Stimulated activated CD8-positive, alpha-beta memory T cell treated with anti-CD3 and anti-CD28 coated beads, Interleukin-12 subunit alpha, Interleukin-12 subunit beta, amount 100 ng/mL, for 24 hours (primary cell): ENCODE results near the gene TSHZ3.

Source experiments
- DNase-seq: peaks from one replicate; pipeline ENCODE4 v3.0.0-alpha.2; 2020; ENCODE audit errors: extremely low read depth

TSHZ3 gene

GRCh38 chr19:31354316-31354715 lies 5.1 kb upstream of the TSHZ3 start:
- no peak for DNase-seq

- no peak for DNase-seq
These were observed 4.6 kb upstream of the TSHZ3 start for GRCh38 chr19:31353833-31354232.

- no peak for DNase-seq
These were observed 3.8 kb upstream of the TSHZ3 start for GRCh38 chr19:31352782-31353651.

- DNase-seq, result no peak
These were observed 3.1 kb upstream of the TSHZ3 start for GRCh38 chr19:31352296-31352781.

GRCh38 chr19:31351855-31352195 lies 2.6 kb upstream of the TSHZ3 start:
- DNase-seq, result no peak

DNA sequence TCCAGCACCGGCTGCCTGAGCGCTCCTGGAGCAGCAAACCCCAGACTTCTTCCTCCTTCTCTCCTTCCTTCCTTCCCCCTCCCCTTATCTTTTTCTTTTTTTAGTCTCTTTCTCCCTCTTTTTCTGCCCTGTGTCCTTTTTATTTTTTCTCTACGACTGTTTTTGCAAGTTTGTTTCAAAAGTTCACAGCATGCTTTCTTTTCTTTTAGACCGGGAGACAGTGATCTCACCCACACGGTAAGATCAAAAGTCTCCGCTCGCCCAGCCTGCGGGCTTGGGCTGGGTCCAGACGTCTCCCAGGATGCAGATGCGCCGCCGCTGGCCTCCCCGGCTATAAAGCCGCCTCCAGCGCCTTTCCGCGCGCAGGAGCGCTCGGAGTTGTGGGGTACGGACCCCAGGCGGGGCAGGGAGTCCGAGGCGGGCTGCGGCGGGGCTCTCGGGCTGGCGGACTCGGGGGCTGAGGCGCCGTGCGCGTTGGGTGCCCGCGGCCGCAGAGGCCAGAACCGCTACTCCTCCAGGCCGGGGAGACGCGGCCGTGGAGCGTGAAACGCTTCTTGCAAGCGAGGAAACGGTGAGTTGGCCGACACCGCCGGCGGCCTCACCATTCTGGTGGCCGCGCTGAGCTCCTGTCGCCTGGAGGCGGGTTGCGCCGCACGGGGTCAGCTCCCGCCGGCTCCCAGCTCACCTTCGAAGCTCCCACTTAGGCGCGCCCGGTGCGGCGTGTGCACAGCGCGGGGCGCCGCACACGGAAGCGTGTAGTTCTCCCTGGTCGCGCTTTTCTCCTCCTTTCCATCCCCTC lies 2.0 kb upstream of the TSHZ3 start:
- DNase-seq, result no peak

GRCh38 chr19:31350693-31351055 lies 1.4 kb upstream of the TSHZ3 start:
- DNase-seq, result no peak

DNA sequence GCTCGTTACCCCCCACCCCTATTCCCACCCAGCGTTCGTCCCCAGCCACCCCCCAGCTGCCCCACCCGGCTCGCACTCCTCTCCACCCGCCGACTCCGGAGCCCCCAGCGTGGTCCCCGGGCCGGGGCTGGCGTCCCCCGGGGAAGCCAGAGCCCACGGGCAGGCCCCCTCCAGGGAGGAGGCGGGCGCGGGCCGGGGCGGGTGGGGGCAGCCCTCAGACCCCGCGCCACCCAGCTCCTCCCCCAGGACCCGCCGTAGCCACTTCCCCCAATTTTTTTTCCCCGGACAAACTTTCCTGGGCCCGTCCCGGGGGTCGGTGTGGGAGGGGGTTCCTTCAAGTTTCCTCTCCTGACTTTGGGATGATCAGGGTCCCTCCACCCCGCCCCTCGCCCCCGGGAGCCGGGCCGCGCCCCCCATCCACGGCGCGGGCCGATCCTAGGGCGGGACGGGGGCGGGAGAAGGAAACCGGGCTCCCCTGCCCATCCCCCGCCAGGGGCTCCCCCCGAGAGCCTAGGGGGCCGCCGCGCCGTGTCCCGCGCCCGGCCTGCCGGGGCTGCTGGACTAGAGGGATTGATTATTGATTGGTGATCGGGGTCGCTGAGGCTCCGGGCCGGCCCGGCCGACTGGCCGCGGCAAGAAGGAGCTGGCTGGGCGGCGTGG lies 927 bp upstream of the TSHZ3 start:
- no peak for DNase-seq

DNA sequence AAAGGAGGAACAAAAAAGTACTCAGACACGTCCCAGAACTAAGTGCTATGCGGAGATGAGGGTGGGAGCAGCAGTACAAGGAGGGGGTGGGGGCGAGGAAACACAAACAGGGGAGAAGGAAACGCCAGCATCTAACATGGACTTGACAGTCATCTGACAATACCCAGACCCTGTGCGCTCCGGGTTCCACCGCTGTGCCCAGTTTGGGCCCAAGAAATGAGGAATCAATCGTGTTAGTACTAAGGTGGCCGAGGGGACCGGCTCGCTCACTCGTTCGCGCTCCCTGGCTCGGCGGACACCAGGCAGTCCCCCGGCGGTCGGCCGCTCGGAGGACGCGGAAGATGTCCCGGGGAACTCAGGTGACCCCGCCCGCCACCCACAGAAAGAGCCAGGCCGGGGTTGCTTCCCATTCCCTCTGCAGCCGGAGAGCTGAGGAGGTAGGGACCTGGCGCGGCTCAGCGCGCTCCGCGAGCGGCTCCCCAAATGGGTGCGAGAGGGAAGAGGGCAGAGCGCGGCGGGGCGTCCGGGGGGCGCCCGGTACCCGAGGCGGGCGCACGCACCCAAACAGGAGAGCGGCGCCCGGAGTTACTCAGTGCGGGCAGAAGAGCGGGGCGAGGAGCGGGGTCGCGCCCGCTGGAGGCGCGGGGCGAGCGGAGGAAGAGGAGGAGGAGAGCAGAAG lies 616 bp downstream of the TSHZ3 start:
- DNase-seq, result no peak

- DNase-seq, result no peak
These were observed 1.3 kb downstream of the TSHZ3 start for GRCh38 chr19:31347828-31348392.

DNA sequence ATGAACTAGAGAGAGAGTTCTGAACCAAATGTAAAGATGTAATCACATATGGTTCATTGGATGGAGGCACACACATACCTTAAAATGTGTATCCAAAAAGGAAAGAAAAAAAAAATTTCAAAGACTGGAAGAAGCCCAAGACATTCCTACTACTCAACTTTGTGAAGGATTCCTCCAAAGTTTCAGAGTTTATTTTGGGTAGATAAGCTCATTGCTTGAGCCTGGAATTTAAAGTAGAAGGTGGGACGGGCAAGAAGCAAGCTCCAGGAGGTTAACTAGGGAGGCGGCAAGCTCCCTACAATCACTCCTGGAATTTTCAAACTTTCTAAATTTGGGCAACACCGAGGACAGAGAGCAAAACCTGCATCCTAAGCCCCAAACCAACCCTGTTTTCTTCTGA lies 1.9 kb downstream of the TSHZ3 start:
- no peak for DNase-seq

DNA sequence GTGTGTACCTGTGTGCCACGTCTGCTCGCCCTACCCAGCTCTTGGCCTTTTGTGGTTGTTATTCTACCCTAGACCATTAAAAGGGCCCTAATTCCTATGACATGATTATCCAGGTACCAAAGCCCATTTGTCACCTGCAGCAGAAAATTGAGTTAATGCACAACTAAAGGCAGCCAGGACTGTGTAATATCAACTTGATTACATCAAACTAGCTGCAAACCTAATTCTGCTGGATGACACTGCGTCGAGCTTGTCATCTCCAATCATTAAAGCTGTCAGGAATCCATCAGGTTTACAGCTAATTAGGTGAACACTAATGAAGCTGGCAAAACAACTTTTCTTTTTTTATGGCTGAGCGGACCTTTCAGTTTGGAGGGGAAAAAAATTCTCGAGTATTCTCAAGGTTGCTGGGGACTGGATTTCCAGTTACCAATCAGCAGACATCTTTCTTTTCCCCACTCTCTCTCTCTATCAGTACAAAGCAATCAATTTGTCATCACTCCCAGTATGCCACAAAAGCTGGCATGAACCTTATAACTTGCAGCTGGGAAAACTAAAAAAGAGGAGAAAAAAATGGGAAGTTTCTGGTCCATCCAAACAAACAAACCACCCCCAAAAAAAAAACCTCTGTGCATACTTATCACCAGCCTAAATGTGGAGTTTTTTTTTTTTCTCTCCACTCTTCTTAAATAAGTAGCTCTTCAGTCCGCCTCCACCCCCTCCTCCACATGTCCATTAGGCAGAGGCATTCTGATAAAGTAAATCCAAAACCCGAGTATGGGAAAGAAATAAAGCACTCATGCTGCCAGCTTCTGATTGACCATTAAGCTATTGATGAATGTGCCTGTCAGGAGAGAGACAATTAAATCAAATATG lies 2.8 kb downstream of the TSHZ3 start:
- DNase-seq, result no peak

DNA sequence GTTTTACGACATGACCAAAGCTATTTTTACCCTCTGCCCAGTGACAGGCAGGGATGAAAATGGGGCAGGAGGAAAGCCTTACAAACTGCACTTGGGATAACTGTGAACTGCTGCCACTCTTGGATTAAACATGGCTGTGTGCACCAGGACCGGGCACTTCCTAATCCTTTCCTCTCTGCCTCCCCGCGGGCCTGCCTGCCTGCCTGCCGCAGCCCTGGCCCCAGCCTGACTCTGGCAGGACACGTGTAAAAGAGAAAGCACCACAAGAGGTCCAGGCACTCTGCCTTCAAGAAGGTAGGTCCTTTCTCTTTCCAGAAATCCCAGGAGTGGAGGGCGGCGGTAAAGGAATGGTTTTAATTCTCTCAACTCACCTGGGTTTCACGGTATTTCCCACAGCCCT lies 4.8 kb downstream of the TSHZ3 start:
- no peak for DNase-seq

GRCh38 chr19:31342926-31343325 lies 6.3 kb downstream of the TSHZ3 start:
- DNase-seq, result no peak

GRCh38 chr19:31340042-31341025 lies 8.9 kb downstream of the TSHZ3 start:
- DNase-seq, result no peak

DNA sequence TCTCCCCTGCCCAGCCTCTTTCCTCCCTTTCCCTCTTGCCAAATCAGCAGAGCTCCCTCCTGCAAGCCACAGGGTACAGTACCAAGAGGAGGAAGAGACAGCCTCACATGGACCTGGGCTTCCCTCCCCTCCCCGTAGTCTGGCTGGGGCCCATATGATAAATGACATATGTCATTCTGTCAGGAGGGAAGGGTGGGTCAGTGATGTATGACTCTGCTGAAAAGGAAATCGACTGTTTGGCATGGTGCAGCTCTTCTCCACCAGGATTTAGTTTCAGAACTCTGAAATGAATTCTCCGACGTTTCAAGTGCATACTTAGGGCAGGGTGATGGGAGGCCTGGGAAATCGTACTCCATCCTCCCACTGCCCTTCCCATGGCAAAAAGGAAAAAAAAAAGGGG lies 9.8 kb downstream of the TSHZ3 start:
- no peak for DNase-seq

- DNase-seq, result no peak
These were observed 11.0 kb downstream of the TSHZ3 start for GRCh38 chr19:31338069-31338776.

- no peak for DNase-seq
These were observed 12.0 kb downstream of the TSHZ3 start for GRCh38 chr19:31337008-31337914.
